Fibroblast of lung (primary cell): ENCODE results near the gene CFAP65. TPM values are rescaled to one million over a fixed set of nuclear protein-coding genes. Genes with fewer than 3 reads are reported as not detected.

Source experiments
- DNase-seq, 2 donors: peaks; one replicate each; pipeline versions ENCODE4 v3.0.0 to v3.0.0-alpha.2; 2010; ENCODE audit warnings: low read depth in 2 of 2
- H2AFZ ChIP-seq: 2 replicates; pipeline ENCODE4 v1.5.1; 2012; ENCODE audit warnings: low read length, control low read depth, inconsistent platforms
- H3K27ac ChIP-seq: 2 replicates; pipeline ENCODE4 v1.5.1; 2011; ENCODE audit warnings: low read length, control low read depth; ENCODE audit not compliant: insufficient read depth
- H3K27me3 ChIP-seq: 2 replicates; pipeline ENCODE4 v1.5.1; 2011; ENCODE audit warnings: mild to moderate bottlenecking, low read length; ENCODE audit not compliant: control insufficient read depth, insufficient read depth
- H3K36me3 ChIP-seq: 2 replicates; pipeline ENCODE4 v1.5.1; 2011; ENCODE audit warnings: low read length; ENCODE audit not compliant: control insufficient read depth, insufficient read depth
- H3K4me1 ChIP-seq: 2 replicates; pipeline ENCODE4 v1.5.1; 2011; ENCODE audit warnings: low read length; ENCODE audit not compliant: control insufficient read depth, insufficient read depth; ENCODE audit errors: extremely low read depth
- H3K4me2 ChIP-seq: 2 replicates; pipeline ENCODE4 v1.5.1; 2011; ENCODE audit warnings: low read length, control low read depth; ENCODE audit not compliant: insufficient read depth; ENCODE audit errors: extremely low read depth
- H3K4me3 ChIP-seq, 4 experiments: fragments of 200-600 bp in 1 of 4; sonication (generic) in 1 of 4; replicated peaks in 1 of 4; 2 replicates each; pipeline ENCODE4 v1.5.1; 2011 to 2016; ENCODE audit warnings: low read length in 4 of 4, low read depth in 3 of 4, mild to moderate bottlenecking in 3 of 4, control low read depth in 2 of 4, inconsistent platforms in 1 of 4, mixed read lengths in 1 of 4; ENCODE audit not compliant: insufficient read depth in 1 of 4; ENCODE audit errors: control extremely low read depth in 1 of 4
- H3K79me2 ChIP-seq: 2 replicates; pipeline ENCODE4 v1.5.1; 2012; ENCODE audit warnings: mild to moderate bottlenecking, low read length, inconsistent platforms; ENCODE audit not compliant: control insufficient read depth, insufficient read depth
- H3K9ac ChIP-seq: 2 replicates; pipeline ENCODE4 v1.5.1; 2011; ENCODE audit warnings: mild to moderate bottlenecking, low read length, control low read depth; ENCODE audit not compliant: insufficient read depth
- H3K9me3 ChIP-seq: 2 replicates; pipeline ENCODE4 v1.5.1; 2012; ENCODE audit warnings: low read depth, low read length; ENCODE audit not compliant: control insufficient read depth, insufficient read depth
- H4K20me1 ChIP-seq: 2 replicates; pipeline ENCODE4 v1.5.1; 2011; ENCODE audit warnings: low read length; ENCODE audit not compliant: control insufficient read depth, insufficient read depth; ENCODE audit errors: extremely low read depth
- EZH2 ChIP-seq: IDR thresholded peaks from 2 replicates; pipeline ENCODE4 v1.5.1; 2012; ENCODE audit warnings: low read length, control low read depth, mild to moderate bottlenecking; ENCODE audit errors: missing control alignments
- polyA plus RNA-seq, 2 donors: library from polyadenylated mRNA; depleted of rRNA in 1 of 2; stranded (reverse) in 1 of 2; unstranded in 1 of 2; fragments of >200 nt; gene quantifications; 2 replicates each; pipeline ENCODE4 v1.2.1, GENCODE V29; 2011 to 2012; ENCODE audit warnings: missing spikeins in 1 of 2
- total RNA-seq: library from RNA; depleted of rRNA; stranded (reverse); fragments of >200 nt; gene quantifications from 2 replicates; pipeline ENCODE4 v1.2.1, GENCODE V29; 2014
- TF ChIP-seq, protein P1 (sequence below), 2 donors: IDR thresholded peaks in 1 of 2; conservative IDR thresholded peaks in 1 of 2; 1 replicate in 1 of 2; 2 replicates in 1 of 2; pipeline ENCODE4 v1.5.1; 2011 to 2012; ENCODE audit warnings: low read length in 2 of 2, control low read depth in 1 of 2, inconsistent platforms in 1 of 2, low read depth in 1 of 2, mild to moderate bottlenecking in 1 of 2

The CFAP65 gene
- total and polyA plus RNA-seq, 2 donors (not counting 1 experiment from before 2014, with no cell fraction given), result not detected

DNA sequence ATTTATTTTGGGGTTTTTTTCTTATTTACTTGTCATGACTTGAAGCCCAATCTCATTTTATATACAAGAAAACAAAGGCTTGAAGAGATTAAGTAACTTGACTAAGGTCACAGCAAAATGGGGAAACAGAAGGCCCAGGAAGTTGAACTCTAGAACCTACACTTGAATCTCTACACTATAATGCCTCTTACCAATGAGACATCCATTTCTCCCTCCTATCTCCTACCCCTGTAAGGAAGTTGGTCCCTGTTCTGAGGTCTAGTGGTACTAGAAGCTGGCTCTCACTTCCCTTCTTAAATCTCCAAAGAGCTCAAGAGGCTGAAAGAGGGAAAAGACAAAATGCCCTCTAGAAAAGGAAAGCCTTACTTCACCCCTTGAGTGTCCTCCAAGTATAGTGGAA, 44.9 kb upstream of the CFAP65 start:
- H3K9ac ChIP-seq, result no peak overlapping the region
- no peak overlapping the region for H2AFZ ChIP-seq
- H3K4me3 ChIP-seq, result no peak overlapping the region
- no peaks in the 10 kb centered on the region for H4K20me1 ChIP-seq
- no peak overlapping the region for H3K27ac ChIP-seq
- TF ChIP-seq, protein P1, sequence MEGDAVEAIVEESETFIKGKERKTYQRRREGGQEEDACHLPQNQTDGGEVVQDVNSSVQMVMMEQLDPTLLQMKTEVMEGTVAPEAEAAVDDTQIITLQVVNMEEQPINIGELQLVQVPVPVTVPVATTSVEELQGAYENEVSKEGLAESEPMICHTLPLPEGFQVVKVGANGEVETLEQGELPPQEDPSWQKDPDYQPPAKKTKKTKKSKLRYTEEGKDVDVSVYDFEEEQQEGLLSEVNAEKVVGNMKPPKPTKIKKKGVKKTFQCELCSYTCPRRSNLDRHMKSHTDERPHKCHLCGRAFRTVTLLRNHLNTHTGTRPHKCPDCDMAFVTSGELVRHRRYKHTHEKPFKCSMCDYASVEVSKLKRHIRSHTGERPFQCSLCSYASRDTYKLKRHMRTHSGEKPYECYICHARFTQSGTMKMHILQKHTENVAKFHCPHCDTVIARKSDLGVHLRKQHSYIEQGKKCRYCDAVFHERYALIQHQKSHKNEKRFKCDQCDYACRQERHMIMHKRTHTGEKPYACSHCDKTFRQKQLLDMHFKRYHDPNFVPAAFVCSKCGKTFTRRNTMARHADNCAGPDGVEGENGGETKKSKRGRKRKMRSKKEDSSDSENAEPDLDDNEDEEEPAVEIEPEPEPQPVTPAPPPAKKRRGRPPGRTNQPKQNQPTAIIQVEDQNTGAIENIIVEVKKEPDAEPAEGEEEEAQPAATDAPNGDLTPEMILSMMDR (conservative IDR thresholded peaks at IDR 0.05 in 1 of 2, IDR thresholded peaks at IDR 0.05 in 1 of 2; ENCODE audit: low read depth in 1 of 2, low read length in 2 of 2), result no peak
- TF ChIP-seq EZH2, result no peak
- H3K4me1 ChIP-seq, result no peaks in the 10 kb centered on the region
- H3K9me3 ChIP-seq, result no peaks in the 10 kb centered on the region
- no peaks in the 10 kb centered on the region for H3K36me3 ChIP-seq
- no peaks in the 10 kb centered on the region for H3K27me3 ChIP-seq
- H3K79me2 ChIP-seq, result no peaks in the 10 kb centered on the region
- no peak overlapping the region for H3K4me2 ChIP-seq
- DNase-seq, result no peak

DNA sequence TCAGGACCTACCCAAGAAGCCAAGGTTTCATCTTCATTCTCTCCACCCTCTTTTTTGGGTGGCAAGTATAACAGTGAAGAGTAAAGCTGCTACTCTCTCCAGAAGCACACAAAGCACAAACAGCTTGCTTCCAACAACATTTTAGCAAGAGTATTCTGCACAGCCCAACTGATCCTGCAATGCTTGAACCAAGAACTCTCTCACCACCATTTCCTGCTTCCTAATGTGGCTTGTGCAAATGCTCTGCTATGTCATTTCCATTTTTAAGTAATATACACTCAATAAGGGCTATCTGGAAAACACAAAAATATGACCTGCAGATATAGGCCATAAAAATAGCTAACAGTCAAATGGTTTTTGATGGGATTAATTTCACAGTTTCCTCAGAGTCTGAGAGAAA, 43.5 kb upstream of the CFAP65 start:
- H4K20me1 ChIP-seq, result no peaks in the 10 kb centered on the region
- H2AFZ ChIP-seq, result no peak overlapping the region
- no peaks in the 10 kb centered on the region for H3K36me3 ChIP-seq
- no peaks in the 10 kb centered on the region for H3K79me2 ChIP-seq
- no peaks in the 10 kb centered on the region for H3K9me3 ChIP-seq
- DNase-seq, result no peak
- TF ChIP-seq, protein P1 (conservative IDR thresholded peaks at IDR 0.05 in 1 of 2, IDR thresholded peaks at IDR 0.05 in 1 of 2; ENCODE audit: low read depth in 1 of 2, low read length in 2 of 2), result no peak
- TF ChIP-seq EZH2, result no peak
- no peak overlapping the region for H3K27ac ChIP-seq
- no peaks in the 10 kb centered on the region for H3K4me1 ChIP-seq
- H3K27me3 ChIP-seq, result no peaks in the 10 kb centered on the region
- H3K4me3 ChIP-seq, result no peak overlapping the region
- no peak overlapping the region for H3K9ac ChIP-seq
- no peak overlapping the region for H3K4me2 ChIP-seq

DNA sequence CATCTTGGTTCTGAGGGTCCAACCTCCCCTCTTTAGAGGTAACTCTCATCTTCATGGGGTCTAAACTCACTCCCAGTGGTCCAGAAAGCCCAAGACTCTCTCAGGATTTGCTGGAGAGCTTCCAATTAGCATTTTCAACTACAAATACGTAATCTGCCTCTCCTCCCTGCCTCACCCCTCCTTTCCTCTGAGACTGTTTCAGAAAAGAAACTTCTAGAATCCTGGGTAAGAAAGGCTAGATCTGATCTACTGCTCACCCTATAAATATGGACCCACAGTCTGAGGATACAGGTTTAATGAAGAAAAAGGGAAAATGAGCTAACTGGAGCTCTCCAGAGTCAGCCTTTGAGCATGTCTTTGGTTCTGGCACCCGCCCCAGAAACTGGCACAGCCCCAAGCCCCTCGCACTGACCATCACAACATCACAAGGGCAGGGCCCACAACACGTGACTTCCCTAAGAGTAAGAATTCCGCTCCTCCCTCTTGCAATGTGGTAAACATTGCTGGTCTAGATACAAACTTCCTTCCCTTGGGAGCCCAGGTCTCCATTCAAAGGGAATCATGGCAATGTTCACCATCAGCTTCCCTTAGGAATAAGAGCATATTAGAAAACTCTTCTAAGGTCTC, 41.1 kb upstream of the CFAP65 start:
- TF ChIP-seq EZH2, result no peak
- TF ChIP-seq, protein P1 (conservative IDR thresholded peaks at IDR 0.05 in 1 of 2, IDR thresholded peaks at IDR 0.05 in 1 of 2; ENCODE audit: low read depth in 1 of 2, low read length in 2 of 2), result no peak
- H4K20me1 ChIP-seq, result no peaks in the 10 kb centered on the region

More for the DNA sequence above, 41.1 kb upstream of the CFAP65 start:
- Histone ChIP-seq H3K79me2 (no peaks in the 10 kb centered on the region), H3K4me2 (no peak overlapping the region), H2AFZ (no peak overlapping the region), H3K36me3 (no peaks in the 10 kb centered on the region), H3K4me1 (no peaks in the 10 kb centered on the region), H3K27me3 (no peaks in the 10 kb centered on the region), H3K9ac (no peak overlapping the region), H3K4me3 (no peak overlapping the region), H3K9me3 (no peaks in the 10 kb centered on the region), H3K27ac (no peak overlapping the region)
- DNase-seq, result peak in 1 of 2 donors; percentile 41
